Loucy (cell line): ENCODE data around the gene CTNND2.

Experiments used
- H2AFZ ChIP-seq: fragments of 200-600 bp; sonication (generic); 2 replicates; pipeline ENCODE4 v1.6.0; 2016; ENCODE audit warnings: antibody characterized with exemption, mild to moderate bottlenecking, low read length, moderate library complexity
- H3F3A ChIP-seq: fragments of 200-600 bp; 2 replicates; pipeline ENCODE4 v1.6.0; 2016; ENCODE audit warnings: antibody characterized with exemption, low read depth, mild to moderate bottlenecking
- H3K27me3 ChIP-seq: fragments of 200-600 bp; sonication (generic); 2 replicates; pipeline ENCODE4 v1.6.1; 2014; ENCODE audit warnings: low read length, mild to moderate bottlenecking; ENCODE audit not compliant: insufficient read depth, poor library complexity, severe bottlenecking
- H3K36me3 ChIP-seq: fragments of 200-600 bp; sonication (generic); 2 replicates; pipeline ENCODE4 v1.6.1; 2016; ENCODE audit warnings: low read length; ENCODE audit not compliant: insufficient read depth
- H3K4me1 ChIP-seq: fragments of 200-600 bp; sonication (generic); 2 replicates; pipeline ENCODE4 v1.5.1; 2014; ENCODE audit warnings: low read length, mild to moderate bottlenecking; ENCODE audit not compliant: insufficient read depth, poor library complexity, severe bottlenecking
- H3K4me2 ChIP-seq: fragments of 200-600 bp; sonication (generic); 2 replicates; pipeline ENCODE4 v1.6.0; 2014; ENCODE audit warnings: antibody characterized with exemption, low read length, low read depth, mild to moderate bottlenecking; ENCODE audit not compliant: poor library complexity, severe bottlenecking
- H3K4me3 ChIP-seq: fragments of 200-600 bp; sonication (generic); 2 replicates; pipeline ENCODE4 v1.5.1; 2014; ENCODE audit warnings: low read length, mild to moderate bottlenecking, mixed read lengths; ENCODE audit not compliant: poor library complexity, severe bottlenecking
- H3K79me2 ChIP-seq: fragments of 200-600 bp; sonication (generic); 2 replicates; pipeline ENCODE4 v1.6.1; 2014; ENCODE audit warnings: low read length; ENCODE audit not compliant: insufficient read depth
- H3K9ac ChIP-seq: fragments of 200-600 bp; sonication (generic); 2 replicates; pipeline ENCODE4 v1.6.0; 2014; ENCODE audit warnings: mild to moderate bottlenecking, low read depth, low read length, moderate library complexity; ENCODE audit not compliant: poor library complexity, severe bottlenecking
- H3K9me2 ChIP-seq: fragments of 200-600 bp; sonication (generic); replicated peaks from 2 replicates; pipeline ENCODE4 v1.6.1; 2016; ENCODE audit warnings: low read depth, low read length, mixed read lengths
- H3K9me3 ChIP-seq: fragments of 200-600 bp; sonication (generic); 2 replicates; pipeline ENCODE4 v1.6.1; 2014; ENCODE audit warnings: mild to moderate bottlenecking, antibody characterized with exemption, low read length, low read depth; ENCODE audit not compliant: insufficient read depth
- H4K20me1 ChIP-seq: fragments of 200-600 bp; sonication (generic); 2 replicates; pipeline ENCODE4 v1.6.0; 2014; ENCODE audit warnings: antibody characterized with exemption, low read length, mild to moderate bottlenecking; ENCODE audit not compliant: insufficient read depth, poor library complexity, severe bottlenecking
- EZH2phosphoT487 ChIP-seq: fragments of 200-600 bp; IDR thresholded peaks from 2 replicates; pipeline ENCODE4 v1.6.1; 2018; ENCODE audit warnings: antibody characterized with exemption, mild to moderate bottlenecking, moderate library complexity, borderline replicate concordance
- TF ChIP-seq, protein P1 (sequence below): fragments of 200-600 bp; sonication (generic); conservative IDR thresholded peaks from 2 replicates; pipeline ENCODE4 v1.5.1; 2014; ENCODE audit warnings: mild to moderate bottlenecking, antibody characterized with exemption, low read length

The CTNND2 gene

DNA sequence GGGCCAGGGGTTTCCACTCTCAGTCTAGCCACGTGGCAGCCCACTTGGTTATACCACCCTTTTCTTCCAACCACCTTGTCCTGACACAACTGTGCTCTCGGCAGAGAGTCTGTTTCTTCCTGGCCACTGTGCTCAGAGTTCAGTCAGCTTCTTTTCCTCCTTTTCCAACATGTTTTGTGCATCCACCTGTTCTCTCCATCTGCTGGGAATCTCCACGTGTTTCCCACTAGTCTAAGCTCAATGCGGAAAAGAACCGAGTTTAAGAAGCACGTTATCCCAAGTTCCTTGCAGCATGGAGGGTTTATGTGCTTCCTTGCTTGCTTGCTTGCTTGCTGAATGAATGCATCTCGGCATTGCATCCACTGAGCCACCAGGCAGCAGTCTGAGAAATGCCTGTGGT is 599.6 kb downstream of the CTNND2 start:
- no peaks in the 10 kb centered on the region for H3K27me3 ChIP-seq
- H3K4me1 ChIP-seq: no peaks in the 10 kb centered on the region
- no peaks in the 10 kb centered on the region for H3K9me2 ChIP-seq
- no peaks in the 10 kb centered on the region for H3K79me2 ChIP-seq
- no peak overlapping the region for H3K4me3 ChIP-seq
- TF ChIP-seq EZH2phosphoT487: no peak
- TF ChIP-seq, protein P1, sequence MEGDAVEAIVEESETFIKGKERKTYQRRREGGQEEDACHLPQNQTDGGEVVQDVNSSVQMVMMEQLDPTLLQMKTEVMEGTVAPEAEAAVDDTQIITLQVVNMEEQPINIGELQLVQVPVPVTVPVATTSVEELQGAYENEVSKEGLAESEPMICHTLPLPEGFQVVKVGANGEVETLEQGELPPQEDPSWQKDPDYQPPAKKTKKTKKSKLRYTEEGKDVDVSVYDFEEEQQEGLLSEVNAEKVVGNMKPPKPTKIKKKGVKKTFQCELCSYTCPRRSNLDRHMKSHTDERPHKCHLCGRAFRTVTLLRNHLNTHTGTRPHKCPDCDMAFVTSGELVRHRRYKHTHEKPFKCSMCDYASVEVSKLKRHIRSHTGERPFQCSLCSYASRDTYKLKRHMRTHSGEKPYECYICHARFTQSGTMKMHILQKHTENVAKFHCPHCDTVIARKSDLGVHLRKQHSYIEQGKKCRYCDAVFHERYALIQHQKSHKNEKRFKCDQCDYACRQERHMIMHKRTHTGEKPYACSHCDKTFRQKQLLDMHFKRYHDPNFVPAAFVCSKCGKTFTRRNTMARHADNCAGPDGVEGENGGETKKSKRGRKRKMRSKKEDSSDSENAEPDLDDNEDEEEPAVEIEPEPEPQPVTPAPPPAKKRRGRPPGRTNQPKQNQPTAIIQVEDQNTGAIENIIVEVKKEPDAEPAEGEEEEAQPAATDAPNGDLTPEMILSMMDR: no peak
- no peaks in the 10 kb centered on the region for H3K36me3 ChIP-seq
- no peaks in the 10 kb centered on the region for H3F3A ChIP-seq
- no peak overlapping the region for H3K9ac ChIP-seq
- H3K4me2 ChIP-seq: no peak overlapping the region
- H2AFZ ChIP-seq: no peak overlapping the region
- H4K20me1 ChIP-seq: no peaks in the 10 kb centered on the region
- H3K9me3 ChIP-seq: no peaks in the 10 kb centered on the region

DNA sequence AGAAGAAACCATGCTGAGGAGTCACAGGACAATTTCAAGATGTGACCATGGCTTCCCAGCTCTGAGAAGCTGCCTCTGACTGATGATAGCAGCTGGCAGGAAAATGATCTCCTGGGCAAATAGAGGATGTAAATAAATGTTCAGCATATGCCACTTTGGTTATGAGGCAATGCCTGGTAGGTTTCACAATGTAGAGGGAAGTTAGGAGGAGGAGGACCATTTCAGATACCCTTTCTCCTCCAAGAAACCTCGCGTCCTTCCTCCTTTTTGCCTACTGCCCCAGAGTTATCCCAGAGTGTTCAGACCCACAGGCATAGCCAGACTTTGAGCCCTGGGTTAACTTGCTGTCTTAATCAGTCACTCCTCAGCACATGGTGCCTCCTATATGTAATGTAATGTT is 601.6 kb downstream of the CTNND2 start:
- no peaks in the 10 kb centered on the region for H3K4me1 ChIP-seq
- H4K20me1 ChIP-seq: no peaks in the 10 kb centered on the region
- H3K9ac ChIP-seq: no peak overlapping the region
- no peak for TF ChIP-seq EZH2phosphoT487
- TF ChIP-seq, protein P1: no peak
- H2AFZ ChIP-seq: no peak overlapping the region
- no peaks in the 10 kb centered on the region for H3K9me3 ChIP-seq
- no peaks in the 10 kb centered on the region for H3F3A ChIP-seq
- no peaks in the 10 kb centered on the region for H3K36me3 ChIP-seq
- H3K4me3 ChIP-seq: no peak overlapping the region
- H3K27me3 ChIP-seq: no peaks in the 10 kb centered on the region
- H3K4me2 ChIP-seq: no peak overlapping the region
- no peaks in the 10 kb centered on the region for H3K9me2 ChIP-seq
- no peaks in the 10 kb centered on the region for H3K79me2 ChIP-seq

- no peaks in the 10 kb centered on the region for H3K9me3 ChIP-seq
- no peaks in the 10 kb centered on the region for H3K9me2 ChIP-seq
- no peaks in the 10 kb centered on the region for H3K4me1 ChIP-seq
- no peaks in the 10 kb centered on the region for H3K36me3 ChIP-seq
- H3K9ac ChIP-seq: no peak overlapping the region
- no peaks in the 10 kb centered on the region for H3K27me3 ChIP-seq
- H4K20me1 ChIP-seq: no peaks in the 10 kb centered on the region
- no peaks in the 10 kb centered on the region for H3F3A ChIP-seq
- H3K79me2 ChIP-seq: no peaks in the 10 kb centered on the region
- no peak overlapping the region for H3K4me2 ChIP-seq
- no peak for TF ChIP-seq EZH2phosphoT487
- no peak overlapping the region for H3K4me3 ChIP-seq
- H2AFZ ChIP-seq: no peak overlapping the region
Observed at GRCh38 chr5:11301171-11301570, 603.1 kb downstream of the CTNND2 start.

DNA sequence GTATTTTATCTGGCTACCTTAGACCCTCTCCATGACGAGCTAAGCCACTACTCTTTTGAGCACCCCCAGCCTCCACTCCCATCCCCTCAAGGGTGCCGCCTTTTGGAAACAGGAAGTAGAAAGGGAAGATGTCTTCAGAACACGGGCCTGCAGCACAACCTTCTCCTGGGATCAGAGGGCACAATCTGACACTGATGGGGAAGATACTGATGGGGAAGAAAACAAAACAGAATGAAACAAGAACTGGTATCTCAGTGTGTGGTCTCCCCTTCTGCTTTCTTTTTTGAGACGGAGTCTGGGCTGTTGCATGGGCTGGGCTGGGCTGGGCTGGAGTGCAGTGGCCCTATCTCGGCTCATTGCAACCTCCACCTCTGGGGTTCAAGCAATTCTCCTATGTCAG is 603.5 kb downstream of the CTNND2 start:
- Histone ChIP-seq H3K9me3 (no peaks in the 10 kb centered on the region), H3K9ac (no peak overlapping the region), H3K9me2 (no peaks in the 10 kb centered on the region), H3K4me2 (no peak overlapping the region), H3K4me3 (no peak overlapping the region), H3K4me1 (no peaks in the 10 kb centered on the region), H3F3A (no peaks in the 10 kb centered on the region), H2AFZ (no peak overlapping the region), H4K20me1 (no peaks in the 10 kb centered on the region), H3K27me3 (no peaks in the 10 kb centered on the region), H3K36me3 (no peaks in the 10 kb centered on the region), H3K79me2 (no peaks in the 10 kb centered on the region)
- TF ChIP-seq, protein P1: no peak
- no peak for TF ChIP-seq EZH2phosphoT487
